ENCODE data around the gene LPP.

DNA sequence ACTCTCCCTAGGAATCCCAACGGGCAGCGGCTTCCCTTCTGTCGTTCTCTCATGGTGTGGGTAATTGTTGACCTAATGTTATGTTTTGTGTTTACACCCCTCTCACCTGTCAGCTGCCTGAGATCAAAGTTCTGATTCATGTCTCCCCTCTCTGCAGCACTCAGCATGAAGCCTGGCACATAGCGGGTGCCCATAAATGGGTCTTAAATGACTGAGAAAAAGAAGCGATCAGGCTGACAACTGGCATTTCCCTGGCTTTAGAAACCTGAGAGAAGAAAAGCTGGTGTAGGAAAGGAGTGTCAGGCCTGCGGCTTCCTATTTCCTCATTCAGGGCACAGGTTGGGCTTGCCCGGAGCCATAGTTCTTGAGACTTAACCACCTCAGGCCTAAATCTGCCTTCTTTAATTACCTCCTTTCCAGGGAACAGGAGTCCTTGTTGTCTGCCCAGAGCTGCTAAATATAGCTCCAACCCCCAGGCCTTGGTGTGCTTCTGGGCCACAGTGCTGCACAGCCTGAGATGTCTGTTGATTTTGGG, 31.8 kb downstream of the LPP start:
- TF ChIP-seq EZH2 (IDR thresholded peaks at IDR 0.05; ENCODE audit: insufficient read depth, low read length): no peak
- TF ChIP-seq, protein P1, sequence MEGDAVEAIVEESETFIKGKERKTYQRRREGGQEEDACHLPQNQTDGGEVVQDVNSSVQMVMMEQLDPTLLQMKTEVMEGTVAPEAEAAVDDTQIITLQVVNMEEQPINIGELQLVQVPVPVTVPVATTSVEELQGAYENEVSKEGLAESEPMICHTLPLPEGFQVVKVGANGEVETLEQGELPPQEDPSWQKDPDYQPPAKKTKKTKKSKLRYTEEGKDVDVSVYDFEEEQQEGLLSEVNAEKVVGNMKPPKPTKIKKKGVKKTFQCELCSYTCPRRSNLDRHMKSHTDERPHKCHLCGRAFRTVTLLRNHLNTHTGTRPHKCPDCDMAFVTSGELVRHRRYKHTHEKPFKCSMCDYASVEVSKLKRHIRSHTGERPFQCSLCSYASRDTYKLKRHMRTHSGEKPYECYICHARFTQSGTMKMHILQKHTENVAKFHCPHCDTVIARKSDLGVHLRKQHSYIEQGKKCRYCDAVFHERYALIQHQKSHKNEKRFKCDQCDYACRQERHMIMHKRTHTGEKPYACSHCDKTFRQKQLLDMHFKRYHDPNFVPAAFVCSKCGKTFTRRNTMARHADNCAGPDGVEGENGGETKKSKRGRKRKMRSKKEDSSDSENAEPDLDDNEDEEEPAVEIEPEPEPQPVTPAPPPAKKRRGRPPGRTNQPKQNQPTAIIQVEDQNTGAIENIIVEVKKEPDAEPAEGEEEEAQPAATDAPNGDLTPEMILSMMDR (IDR thresholded peaks at IDR 0.05; ENCODE audit: insufficient read depth, low read depth, low read length): no peak
